Activated CD8-positive, alpha-beta memory T cell treated with anti-CD3 and anti-CD28 coated beads, Interleukin-2, amount 50 U/mL, for 4 hours (primary cell): Measurements from ENCODE around the gene MMP12.

ENCODE experiments used
- DNase-seq: peaks from one replicate; pipeline ENCODE4 v3.0.0-alpha.2; 2020

The MMP12 gene

GRCh38 chr11:102849311-102849710 lies 25.5 kb downstream of the MMP12 start:
- no peak for DNase-seq

- no peak for DNase-seq
Measured at GRCh38 chr11:102846292-102846691, 28.5 kb downstream of the MMP12 start.

- no peak for DNase-seq
Measured at GRCh38 chr11:102843489-102843888, 31.3 kb downstream of the MMP12 start, which contains the start of gene MMP3. MMP3 (minus strand) TSS chr11:102843609; CDS start chr11:102843546, 63 bp downstream.

GRCh38 chr11:102842930-102843329 lies 31.9 kb downstream of the MMP12 start:
- no peak for DNase-seq

GRCh38 chr11:102840018-102840417 lies 34.8 kb downstream of the MMP12 start:
- DNase-seq: no peak

- DNase-seq: no peak
Measured at GRCh38 chr11:102837646-102838045, 37.1 kb downstream of the MMP12 start.

GRCh38 chr11:102837156-102837555 lies 37.6 kb downstream of the MMP12 start:
- DNase-seq: no peak

- no peak for DNase-seq
Measured at GRCh38 chr11:102836290-102836875, 38.4 kb downstream of the MMP12 start.

GRCh38 chr11:102833731-102834130 lies 41.1 kb downstream of the MMP12 start:
- DNase-seq: no peak

- DNase-seq: no peak
Measured at GRCh38 chr11:102832612-102833011, 42.2 kb downstream of the MMP12 start.

GRCh38 chr11:102831489-102832440 lies 43.0 kb downstream of the MMP12 start:
- no peak for DNase-seq

- no peak for DNase-seq
Measured at GRCh38 chr11:102831128-102831488, 43.7 kb downstream of the MMP12 start.

- DNase-seq: no peak
Measured at GRCh38 chr11:102830001-102830727, 44.6 kb downstream of the MMP12 start.

GRCh38 chr11:102829316-102830000 lies 45.3 kb downstream of the MMP12 start:
- no peak for DNase-seq

- DNase-seq: no peak
Measured at GRCh38 chr11:102824556-102824955, 50.2 kb downstream of the MMP12 start.

GRCh38 chr11:102819491-102819890 lies 55.3 kb downstream of the MMP12 start:
- no peak for DNase-seq

GRCh38 chr11:102813484-102813883 lies 61.3 kb downstream of the MMP12 start:
- DNase-seq: no peak
